Immature natural killer cell (primary cell): ENCODE data around the gene ADAMTS9. TPM values are rescaled to one million over a fixed set of nuclear protein-coding genes. Genes with fewer than 3 reads are reported as not detected.

Experiments used
- DNase-seq, 3 donors: peaks; one replicate each; pipeline ENCODE4 v3.0.0; 2022; ENCODE audit warnings: mixed read lengths in 1 of 3
- H3K27ac Mint-ChIP-seq, 6 donors: one replicate each; pipeline ENCODE4 v1.8.0; 2020; ENCODE audit warnings: mixed read lengths in 6 of 6, mild to moderate bottlenecking in 5 of 6, inconsistent platforms in 4 of 6, moderate library complexity in 3 of 6
- H3K27me3 Mint-ChIP-seq, 3 donors: one replicate each; pipeline ENCODE4 v1.8.0; 2020 to 2021; ENCODE audit warnings: low read depth in 3 of 3, mild to moderate bottlenecking in 3 of 3, mixed read lengths in 3 of 3, moderate library complexity in 3 of 3, inconsistent platforms in 1 of 3
- H3K36me3 Mint-ChIP-seq, 3 donors: one replicate each; pipeline ENCODE4 v1.8.0; 2020; ENCODE audit warnings: mixed read lengths in 3 of 3, inconsistent platforms in 2 of 3, mild to moderate bottlenecking in 2 of 3
- H3K4me1 Mint-ChIP-seq, 2 donors: one replicate each; pipeline ENCODE4 v1.8.0; 2020; ENCODE audit warnings: inconsistent platforms in 2 of 2, mild to moderate bottlenecking in 2 of 2, mixed read lengths in 2 of 2, moderate library complexity in 1 of 2
- H3K4me3 Mint-ChIP-seq, 5 donors: one replicate each; pipeline ENCODE4 v1.8.0; 2020; ENCODE audit warnings: mild to moderate bottlenecking in 5 of 5, mixed read lengths in 5 of 5, inconsistent platforms in 3 of 5, moderate library complexity in 3 of 5
- H3K9me3 Mint-ChIP-seq, 6 donors: one replicate each; pipeline ENCODE4 v1.8.0; 2020; ENCODE audit warnings: mild to moderate bottlenecking in 6 of 6, mixed read lengths in 6 of 6, inconsistent platforms in 4 of 6, moderate library complexity in 3 of 6
- polyA plus RNA-seq, 3 donors: library from polyadenylated mRNA; unstranded; fragments of 300-500 nt; fragmentation: Illumina TruSeq; gene quantifications; one replicate each; pipeline ENCODE4 v1.2.3, GENCODE V29; 2021

ADAMTS9 gene
- polyA plus RNA-seq, 3 donors from 2014 or later = not detected

DNA sequence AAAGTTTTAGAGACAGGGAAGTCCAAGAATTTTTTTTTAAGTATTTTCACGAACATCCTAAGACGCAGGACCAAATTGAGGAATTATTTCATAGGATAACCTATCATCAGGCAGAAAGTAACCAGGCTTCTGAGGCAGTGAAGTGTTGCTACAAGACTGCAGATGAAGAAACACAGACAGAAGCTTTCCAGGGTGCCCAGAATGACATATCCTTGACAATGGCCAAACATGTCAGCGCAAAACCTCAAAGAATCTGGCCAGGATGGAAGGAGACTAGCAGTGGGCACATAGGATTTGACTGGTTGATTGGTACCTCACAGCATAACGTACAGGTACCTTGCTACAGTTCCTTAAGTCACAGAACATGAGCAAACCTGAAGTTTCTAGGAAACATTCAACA is 7.5 kb downstream of the ADAMTS9 start:
- no peak overlapping the region for H3K4me3 Mint-ChIP-seq
- H3K4me1 Mint-ChIP-seq = no peaks in the 10 kb centered on the region
- H3K36me3 Mint-ChIP-seq = no peaks in the 10 kb centered on the region
- no peak overlapping the region for H3K27ac Mint-ChIP-seq
- H3K27me3 Mint-ChIP-seq = peaks cover 0 to 6% (median 4%) of the 10 kb centered on the region in 3 donors
- no peak for DNase-seq
- peaks cover 0 to 17% (median 8%) of the 10 kb centered on the region in 6 donors for H3K9me3 Mint-ChIP-seq

DNA sequence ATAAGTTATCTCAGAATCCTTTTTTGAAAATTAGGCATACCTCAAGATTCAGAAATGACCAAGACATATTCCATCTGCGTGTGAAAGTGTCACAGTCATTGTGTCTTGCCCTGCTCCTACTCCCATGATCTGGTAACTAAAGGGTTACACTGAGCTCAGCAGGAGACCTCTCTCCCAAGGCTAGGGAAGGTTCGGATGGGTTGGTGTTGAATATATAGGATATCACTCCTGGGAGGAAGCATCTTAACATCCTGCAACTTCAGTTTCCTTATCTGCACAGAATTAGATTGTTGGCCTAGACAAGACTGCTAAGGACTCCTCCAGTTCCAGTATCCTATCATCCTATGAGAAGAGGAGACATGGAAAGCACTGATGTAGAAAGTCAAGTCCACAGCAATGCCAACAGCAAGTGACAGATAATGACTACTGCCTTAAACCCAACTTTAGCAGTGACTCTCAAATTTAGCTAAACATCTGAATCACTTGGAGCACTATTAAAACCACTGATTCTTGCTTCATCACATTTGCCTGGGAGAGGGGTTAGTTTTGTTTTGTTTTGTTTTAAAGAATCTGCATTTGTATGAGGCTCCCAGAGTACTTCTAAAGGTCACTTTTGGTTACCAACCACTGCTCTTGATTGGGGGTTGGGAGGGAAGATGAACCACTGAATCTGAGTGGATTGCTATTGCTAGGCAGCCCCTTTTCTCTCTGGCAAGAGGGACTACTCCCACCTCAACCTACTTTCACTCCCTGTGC is 9.7 kb downstream of the ADAMTS9 start:
- peaks cover 0 to 2% (median 1%) of the 10 kb centered on the region in 3 donors for H3K27me3 Mint-ChIP-seq
- DNase-seq = no peak
- no peak overlapping the region for H3K4me3 Mint-ChIP-seq
- peaks cover 0 to 10% (median 3%) of the 10 kb centered on the region in 6 donors for H3K9me3 Mint-ChIP-seq
- no peak overlapping the region for H3K27ac Mint-ChIP-seq
- H3K4me1 Mint-ChIP-seq = no peaks in the 10 kb centered on the region
- H3K36me3 Mint-ChIP-seq = no peaks in the 10 kb centered on the region

DNA sequence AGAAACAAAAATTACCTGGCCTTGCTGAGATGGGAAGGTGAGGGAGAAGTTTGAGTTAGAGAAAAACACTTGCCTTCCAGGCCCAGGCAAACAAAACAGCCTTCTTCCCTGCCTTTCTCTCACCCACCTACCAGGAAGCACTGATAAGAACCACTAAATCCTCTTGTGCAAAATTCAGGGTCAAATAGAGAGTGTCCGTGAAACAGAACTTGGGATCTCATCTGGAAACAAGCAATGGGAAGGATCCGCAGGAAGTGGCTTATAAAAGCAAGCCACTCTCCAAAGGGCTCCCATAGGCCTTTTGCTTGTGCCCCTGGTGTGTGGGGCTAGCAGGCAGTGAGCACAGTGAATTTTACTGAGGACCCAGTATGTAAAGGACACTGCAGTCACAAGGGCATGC is 11.0 kb downstream of the ADAMTS9 start:
- H3K27me3 Mint-ChIP-seq = peaks cover 0 to 2% (median 1%) of the 10 kb centered on the region in 3 donors
- no peaks in the 10 kb centered on the region for H3K4me1 Mint-ChIP-seq
- no peak for DNase-seq
- H3K27ac Mint-ChIP-seq = no peak overlapping the region
- H3K4me3 Mint-ChIP-seq = no peak overlapping the region
- peaks cover 0 to 10% (median 3%) of the 10 kb centered on the region in 6 donors for H3K9me3 Mint-ChIP-seq
- H3K36me3 Mint-ChIP-seq = no peaks in the 10 kb centered on the region

DNA sequence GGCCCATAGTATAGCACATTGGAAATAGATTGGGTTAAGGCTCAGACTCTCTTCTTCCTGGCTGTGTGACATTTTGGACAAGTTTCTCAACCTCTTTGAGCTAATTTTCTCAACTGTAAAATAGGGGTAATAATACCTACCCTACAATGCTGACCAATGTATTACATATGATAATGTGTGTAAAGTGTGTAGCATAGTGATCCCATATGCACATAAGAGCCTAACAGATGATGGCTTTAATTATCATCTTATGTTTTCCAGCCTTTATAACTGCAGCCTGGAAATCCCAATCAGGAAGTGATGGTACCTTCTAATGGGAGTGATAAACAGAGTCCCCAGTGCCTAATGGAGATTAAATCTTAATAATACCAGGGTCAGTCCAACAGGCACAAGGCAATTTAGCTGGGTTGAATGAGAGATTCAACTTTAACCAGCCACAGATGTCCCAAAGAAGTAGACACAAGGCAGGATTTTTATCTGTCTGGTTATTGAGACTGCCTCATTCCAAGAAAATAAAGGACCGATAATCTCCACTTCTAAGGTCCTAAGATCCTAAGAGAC is 12.0 kb downstream of the ADAMTS9 start:
- Mint-ChIP-seq H3K27ac (no peak overlapping the region), H3K9me3 (peaks cover 0 to 10% (median 3%) of the 10 kb centered on the region in 6 donors), H3K27me3 (peaks cover 0 to 2% (median 1%) of the 10 kb centered on the region in 3 donors)

DNA sequence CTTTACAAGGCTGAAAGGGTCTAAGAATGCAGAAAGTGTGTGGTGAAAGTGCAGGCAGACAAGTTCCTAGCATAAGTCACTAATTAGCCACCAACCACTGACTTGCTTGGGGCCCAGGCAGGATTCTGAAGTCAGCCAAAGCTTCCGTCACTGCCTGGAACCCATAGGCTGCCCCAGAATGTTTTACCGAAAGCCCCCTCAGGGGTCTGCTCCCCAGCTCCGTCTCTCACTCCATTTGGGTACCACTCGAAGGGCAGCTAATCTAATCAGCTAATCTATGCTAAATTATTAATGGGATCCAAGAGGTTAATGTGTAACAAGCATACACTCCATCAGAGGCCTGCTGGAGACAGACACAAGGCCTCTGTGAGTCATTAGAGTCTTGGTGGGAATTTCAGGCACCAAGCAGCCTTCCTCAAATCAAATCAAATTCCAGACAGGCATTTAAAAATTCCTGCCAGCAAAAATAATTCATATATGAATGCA is 13.2 kb downstream of the ADAMTS9 start:
- H3K4me1 Mint-ChIP-seq = no peaks in the 10 kb centered on the region
- H3K9me3 Mint-ChIP-seq = peaks cover 0 to 14% (median 7%) of the 10 kb centered on the region in 6 donors
- no peak overlapping the region for H3K4me3 Mint-ChIP-seq
- peaks cover 0 to 2% (median 1%) of the 10 kb centered on the region in 3 donors for H3K27me3 Mint-ChIP-seq
- H3K27ac Mint-ChIP-seq = no peak overlapping the region
- no peaks in the 10 kb centered on the region for H3K36me3 Mint-ChIP-seq
- no peak for DNase-seq

More for the DNA sequence above, 12.0 kb downstream of the ADAMTS9 start:
- H3K4me1 Mint-ChIP-seq = no peaks in the 10 kb centered on the region
- no peaks in the 10 kb centered on the region for H3K36me3 Mint-ChIP-seq
- no peak overlapping the region for H3K4me3 Mint-ChIP-seq
- no peak for DNase-seq

DNA sequence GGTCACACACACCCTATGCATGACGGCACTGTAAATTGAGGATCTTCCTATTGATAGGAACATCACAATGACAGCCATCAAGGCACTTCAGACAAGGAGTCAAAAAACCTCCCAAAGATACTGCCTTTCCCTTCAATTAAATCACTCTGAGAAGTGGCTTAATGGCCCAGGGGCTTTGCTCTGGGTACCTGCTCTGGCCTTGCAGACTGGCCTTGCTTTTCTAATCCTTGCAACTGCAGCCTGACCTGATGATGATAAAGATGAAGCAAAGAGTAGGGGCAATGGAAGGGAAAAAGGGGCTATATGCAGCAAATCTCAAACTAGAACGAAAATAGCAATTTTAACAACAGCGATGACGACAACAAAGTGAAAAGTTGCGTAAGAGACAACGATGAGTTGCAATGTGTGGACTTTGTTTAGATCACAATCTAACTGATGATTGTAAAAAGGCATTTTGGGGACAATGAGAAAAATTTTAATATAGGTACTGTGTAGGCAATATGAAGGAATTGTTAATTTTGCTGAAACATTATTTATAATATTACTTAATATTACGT is 14.6 kb downstream of the ADAMTS9 start:
- Mint-ChIP-seq H3K27me3 (peaks cover 0 to 5% (median 1%) of the 10 kb centered on the region in 3 donors), H3K4me3 (no peak overlapping the region), H3K4me1 (no peaks in the 10 kb centered on the region), H3K36me3 (no peaks in the 10 kb centered on the region), H3K9me3 (peaks cover 0 to 14% (median 4%) of the 10 kb centered on the region in 6 donors), H3K27ac (no peak overlapping the region)
- DNase-seq = no peak

DNA sequence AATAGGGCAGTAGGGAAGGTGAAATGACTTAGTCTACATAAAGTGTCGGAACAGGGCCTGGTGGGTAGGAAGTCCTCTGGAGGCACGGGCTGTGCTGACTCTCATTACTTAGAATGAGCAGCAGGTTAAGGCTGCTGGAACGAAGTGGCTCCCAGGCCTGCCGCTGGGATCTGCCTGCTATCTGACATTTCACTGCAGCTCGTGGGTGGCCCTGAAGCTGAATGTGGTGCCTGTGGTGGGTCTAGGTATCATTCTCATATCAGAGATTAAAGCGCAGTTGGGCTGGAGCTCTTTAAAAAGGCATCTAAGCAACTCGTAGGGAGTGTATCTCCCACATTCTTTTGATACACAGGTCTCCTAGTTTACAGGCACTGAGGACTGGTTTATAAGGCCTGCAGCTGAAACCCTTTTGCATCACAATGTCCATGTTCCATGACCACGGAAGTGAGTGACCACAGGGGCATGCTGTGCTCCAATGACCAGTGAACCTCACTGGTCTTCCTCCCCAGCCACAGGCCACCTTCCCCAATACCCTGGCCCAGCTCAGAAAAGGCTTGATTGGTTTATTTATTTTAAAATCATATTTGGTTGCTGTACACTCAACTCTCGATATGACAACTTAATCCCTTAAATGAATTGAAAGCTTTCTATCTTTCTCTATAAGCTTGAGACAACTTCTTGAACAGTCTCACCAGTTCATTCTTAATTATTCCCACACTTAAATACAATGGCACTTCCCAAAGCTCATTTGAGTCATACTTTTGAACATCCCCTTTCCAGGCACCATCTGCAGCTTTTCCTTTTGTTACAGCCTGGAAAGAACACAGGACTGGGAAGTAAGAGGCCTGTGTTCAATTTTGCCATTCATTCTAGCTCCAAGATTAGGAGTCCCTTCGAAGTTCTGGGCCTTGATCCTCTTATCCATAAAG is 19.0 kb downstream of the ADAMTS9 start:
- H3K4me1 Mint-ChIP-seq = no peaks in the 10 kb centered on the region
- no peak overlapping the region for H3K4me3 Mint-ChIP-seq
- no peak overlapping the region for H3K27ac Mint-ChIP-seq
- H3K36me3 Mint-ChIP-seq = no peaks in the 10 kb centered on the region
- peaks cover 0 to 3% (median 0%) of the 10 kb centered on the region in 3 donors for H3K27me3 Mint-ChIP-seq
- no peak for DNase-seq
- H3K9me3 Mint-ChIP-seq = peaks cover 0 to 14% (median 5%) of the 10 kb centered on the region in 6 donors

DNA sequence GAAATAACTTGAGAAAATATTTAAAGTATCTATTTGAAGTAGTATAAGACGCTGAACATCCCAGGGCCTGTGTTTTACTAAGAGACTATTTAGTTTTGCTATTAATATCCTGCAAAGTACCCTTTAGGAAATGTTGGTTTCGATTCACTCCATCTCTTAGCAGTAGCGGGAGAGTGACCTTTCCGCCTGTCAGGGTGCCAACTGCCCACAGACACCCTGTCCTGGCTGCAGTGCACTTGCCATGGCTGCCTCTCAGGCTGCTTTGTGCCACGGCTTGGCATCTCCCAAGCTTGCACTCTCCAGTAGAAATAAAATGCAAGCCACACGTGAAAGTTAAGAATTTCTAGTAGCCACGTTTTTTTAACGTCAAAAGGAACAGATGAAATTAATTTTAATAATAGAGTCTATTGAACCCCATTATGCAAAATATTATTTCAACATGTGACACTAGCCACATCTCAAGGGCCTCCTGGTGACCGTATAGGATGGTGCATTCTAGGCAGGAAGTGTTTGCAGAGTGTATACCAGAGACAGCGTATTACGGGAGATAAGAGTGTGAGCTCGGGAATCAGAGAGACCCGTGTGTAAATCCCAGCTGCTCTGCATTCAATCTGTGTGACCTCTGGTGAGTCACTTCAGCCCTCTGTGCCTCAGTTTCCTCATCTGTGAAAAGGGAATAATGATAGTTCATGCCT is 19.8 kb downstream of the ADAMTS9 start:
- H3K4me1 Mint-ChIP-seq = no peaks in the 10 kb centered on the region
- H3K9me3 Mint-ChIP-seq = peaks cover under 1 to 14% (median 5%) of the 10 kb centered on the region in 6 donors
- H3K27ac Mint-ChIP-seq = no peak overlapping the region
- peaks cover 0 to 3% (median 0%) of the 10 kb centered on the region in 3 donors for H3K27me3 Mint-ChIP-seq
- no peak for DNase-seq
- no peaks in the 10 kb centered on the region for H3K36me3 Mint-ChIP-seq
- H3K4me3 Mint-ChIP-seq = no peak overlapping the region

DNA sequence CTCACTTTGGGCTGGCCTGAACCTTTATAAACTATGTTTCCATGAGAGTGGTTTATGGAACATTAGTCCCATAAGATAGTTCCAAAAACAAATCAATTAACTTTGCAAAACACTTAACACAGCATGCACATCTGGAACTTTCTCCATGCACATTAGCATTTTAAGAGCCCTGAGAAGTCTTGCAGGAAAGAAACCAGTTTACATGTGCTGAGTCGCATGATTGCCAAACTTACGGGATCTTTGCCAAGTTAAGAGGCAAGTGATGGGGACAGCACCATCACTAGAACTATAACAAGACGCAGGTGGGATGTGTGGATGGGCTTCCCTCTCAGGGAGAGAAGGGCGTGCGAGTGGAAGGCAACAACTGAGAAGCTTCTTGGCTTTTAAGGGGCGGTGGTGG is 20.7 kb downstream of the ADAMTS9 start:
- H3K4me3 Mint-ChIP-seq = no peak overlapping the region
- no peak for DNase-seq
- peaks cover 3 to 18% (median 6%) of the 10 kb centered on the region in 6 donors for H3K9me3 Mint-ChIP-seq
- H3K27ac Mint-ChIP-seq = no peak overlapping the region
- no peaks in the 10 kb centered on the region for H3K36me3 Mint-ChIP-seq
- peaks cover 0 to 3% (median 1%) of the 10 kb centered on the region in 3 donors for H3K27me3 Mint-ChIP-seq
- no peaks in the 10 kb centered on the region for H3K4me1 Mint-ChIP-seq

DNA sequence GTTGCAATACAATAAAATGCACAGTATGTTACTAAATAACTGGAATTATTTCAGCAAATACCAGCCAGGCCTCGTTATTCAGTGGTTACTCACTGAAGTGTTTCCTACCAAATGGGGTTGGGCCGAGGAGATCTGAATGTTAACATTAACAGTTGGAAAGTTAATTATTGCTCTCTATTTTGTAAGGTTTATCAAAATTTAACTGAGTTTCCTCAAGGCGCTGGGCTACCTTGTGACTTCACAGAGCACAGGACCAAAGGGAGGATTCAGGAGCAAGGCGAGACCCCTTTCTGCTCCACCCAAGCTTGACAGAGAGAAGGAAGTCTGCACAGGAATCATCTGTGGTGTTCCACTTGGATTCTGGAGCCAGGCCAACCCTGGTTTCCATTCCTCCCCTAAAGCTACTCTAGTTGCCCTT is 21.6 kb downstream of the ADAMTS9 start:
- Mint-ChIP-seq H3K36me3 (no peaks in the 10 kb centered on the region), H3K4me1 (no peaks in the 10 kb centered on the region), H3K27me3 (peaks cover 0 to 3% (median 1%) of the 10 kb centered on the region in 3 donors), H3K4me3 (no peak overlapping the region), H3K9me3 (peaks cover 3 to 22% (median 9%) of the 10 kb centered on the region in 6 donors), H3K27ac (no peak overlapping the region)
- DNase-seq = no peak

DNA sequence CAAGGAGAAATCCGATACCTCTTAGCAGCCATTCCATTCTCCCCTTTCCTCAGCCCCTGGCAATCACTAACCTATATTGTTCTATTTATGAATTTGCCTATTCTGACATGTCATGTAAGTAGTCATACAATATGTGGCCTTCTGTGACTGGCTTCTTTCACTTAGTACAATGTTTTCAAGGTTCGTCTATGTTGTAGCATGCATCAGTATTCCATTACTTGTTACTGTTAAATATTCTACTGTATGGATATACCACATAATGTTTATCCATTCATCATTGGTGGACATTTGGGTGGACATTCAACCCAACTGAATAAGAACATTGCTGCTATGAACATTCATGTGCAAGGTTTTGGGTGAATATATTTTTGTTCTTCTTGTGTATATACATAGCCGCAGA is 23.4 kb downstream of the ADAMTS9 start:
- no peak for DNase-seq
- Mint-ChIP-seq H3K27ac (no peak overlapping the region), H3K4me1 (no peaks in the 10 kb centered on the region), H3K9me3 (peaks cover 3 to 18% (median 9%) of the 10 kb centered on the region in 6 donors), H3K27me3 (peaks cover 0 to 3% (median 1%) of the 10 kb centered on the region in 3 donors), H3K36me3 (no peaks in the 10 kb centered on the region), H3K4me3 (no peak overlapping the region)

DNA sequence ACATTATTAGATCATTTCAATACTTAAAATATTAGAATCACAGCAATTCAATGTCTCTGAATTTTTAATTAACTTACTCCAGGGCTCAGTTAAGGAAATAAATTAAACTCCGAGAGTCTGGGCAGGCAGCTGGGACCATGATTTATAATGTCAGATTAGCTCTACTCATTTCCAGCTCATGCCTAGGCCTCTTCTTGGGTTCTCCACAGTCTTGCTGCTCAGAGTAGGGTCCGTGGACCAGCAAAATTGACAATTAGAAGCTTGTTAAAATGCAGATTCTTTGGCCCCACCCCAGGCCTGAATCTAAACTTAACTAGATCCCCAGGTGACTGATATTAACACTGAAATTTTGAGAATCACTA is 28.2 kb downstream of the ADAMTS9 start:
- H3K9me3 Mint-ChIP-seq = peaks cover 8 to 21% (median 9%) of the 10 kb centered on the region in 6 donors
- no peak for DNase-seq
- no peaks in the 10 kb centered on the region for H3K36me3 Mint-ChIP-seq
- no peak overlapping the region for H3K4me3 Mint-ChIP-seq
- H3K4me1 Mint-ChIP-seq = no peaks in the 10 kb centered on the region
- peaks cover 0 to 1% (median 0%) of the 10 kb centered on the region in 3 donors for H3K27me3 Mint-ChIP-seq
- no peak overlapping the region for H3K27ac Mint-ChIP-seq

DNA sequence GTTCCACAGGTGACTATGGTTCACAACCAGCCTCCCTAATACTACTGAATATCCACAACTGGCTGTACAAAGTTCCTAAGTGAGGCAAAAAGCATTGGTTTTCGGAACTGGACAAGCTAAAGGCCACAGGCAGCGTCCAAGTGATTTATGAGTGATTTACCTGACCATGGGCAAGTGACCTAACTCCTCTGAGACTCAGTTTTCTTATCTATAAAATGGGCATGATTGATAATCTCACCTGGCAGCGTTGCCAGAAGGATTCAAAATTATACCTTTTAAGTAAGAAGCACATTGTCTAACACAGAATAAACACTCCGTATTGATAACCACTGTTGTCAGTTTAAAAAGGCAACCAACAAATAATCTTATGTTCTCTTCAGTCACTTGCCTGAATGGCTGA is 29.8 kb downstream of the ADAMTS9 start:
- Mint-ChIP-seq H3K27me3 (peaks cover 0 to 2% (median 1%) of the 10 kb centered on the region in 3 donors), H3K27ac (no peak overlapping the region)

More for the DNA sequence above, 29.8 kb downstream of the ADAMTS9 start:
- Mint-ChIP-seq H3K36me3 (no peaks in the 10 kb centered on the region), H3K4me1 (no peaks in the 10 kb centered on the region), H3K4me3 (no peak overlapping the region), H3K9me3 (peaks cover 4 to 19% (median 9%) of the 10 kb centered on the region in 6 donors)
- no peak for DNase-seq
